Stimulated activated CD8-positive, alpha-beta memory T cell treated with anti-CD3 and anti-CD28 coated beads, Interleukin-12 subunit alpha, Interleukin-12 subunit beta, amount 100 ng/mL, for 24 hours (primary cell): ENCODE data around the gene SCLY.

Experiments used
- DNase-seq: peaks from one replicate; pipeline ENCODE4 v3.0.0-alpha.2; 2020; ENCODE audit errors: extremely low read depth

SCLY gene

GRCh38 chr2:238127165-238128060, 66.6 kb downstream of the SCLY start:
- no peak for DNase-seq

- DNase-seq = no peak
Measured at GRCh38 chr2:238128061-238128440, 67.2 kb downstream of the SCLY start.

GRCh38 chr2:238128534-238129001, 67.8 kb downstream of the SCLY start:
- DNase-seq = no peak

- no peak for DNase-seq
Measured at GRCh38 chr2:238129166-238130010, 68.6 kb downstream of the SCLY start.

- no peak for DNase-seq
Measured at GRCh38 chr2:238130111-238130695, 69.4 kb downstream of the SCLY start.

- DNase-seq = no peak
Measured at GRCh38 chr2:238130696-238131628, 70.2 kb downstream of the SCLY start.

- DNase-seq = no peak
Measured at GRCh38 chr2:238131761-238132462, 71.1 kb downstream of the SCLY start.

- DNase-seq = no peak
Measured at GRCh38 chr2:238132463-238133450, 72.0 kb downstream of the SCLY start.

- DNase-seq = no peak
Measured at GRCh38 chr2:238133499-238134392, 72.9 kb downstream of the SCLY start.

GRCh38 chr2:238134393-238134785, 73.6 kb downstream of the SCLY start:
- no peak for DNase-seq

GRCh38 chr2:238135601-238136150, 74.9 kb downstream of the SCLY start:
- DNase-seq = no peak

- DNase-seq = no peak
Measured at GRCh38 chr2:238136820-238137537, 76.2 kb downstream of the SCLY start.

- DNase-seq = no peak
Measured at GRCh38 chr2:238137885-238138284, 77.1 kb downstream of the SCLY start.

- DNase-seq = no peak
Measured at GRCh38 chr2:238138331-238139195, 77.8 kb downstream of the SCLY start, which contains the start of gene KLHL30. Gene KLHL30, plus strand, starts transcription at chr2:238138668. Its CDS starts 2,087 bp downstream, at chr2:238140755.

GRCh38 chr2:238139196-238140039, 78.6 kb downstream of the SCLY start:
- DNase-seq = no peak
